CD4-positive, alpha-beta T cell (primary cell): ENCODE data around the gene SPECC1. TPM values are rescaled to one million over a fixed set of nuclear protein-coding genes. Genes with fewer than 3 reads are reported as not detected.

Experiments
- ATAC-seq: fragments of 200-7000 bp; cut with Tn5 transposase; one replicate; pipeline ENCODE4 v1.10.0; 2022; ENCODE audit warnings: mild to moderate bottlenecking; ENCODE audit not compliant: poor library complexity
- CTCF ChIA-PET: fragments of 350-600 bp; sonication (Branson Sonifier 250); formaldehyde crosslinking; loops from one replicate; lab custom pipeline; 2021; ENCODE audit warnings: antibody characterized with exemption, inconsistent platforms; lab: Charles Lee
- POLR2A ChIA-PET: fragments of 350-600 bp; sonication (Branson Sonifier 250); formaldehyde crosslinking; loops from one replicate; lab custom pipeline; 2021; ENCODE audit warnings: antibody characterized with exemption, inconsistent platforms; lab: Charles Lee
- DNase-seq, 14 experiments: peaks; one replicate each; pipeline ENCODE4 v3.0.0-alpha.2; 2013 to 2020; ENCODE audit warnings: mixed read lengths in 2 of 14
- H3K27ac ChIP-seq, 2 donors: one replicate each; pipeline versions ENCODE4 v1.5.1 to v1.7.0; 2013; ENCODE audit warnings: low read length in 2 of 2, low read depth in 1 of 2, mild to moderate bottlenecking in 1 of 2
- H3K27me3 ChIP-seq, 2 experiments: 1 replicate in 1 of 2; 2 replicates in 1 of 2; pipeline versions ENCODE4 v1.6.1 to v1.7.0; 2013; ENCODE audit warnings: low read length in 2 of 2, control low read depth in 1 of 2, mild to moderate bottlenecking in 1 of 2, moderate library complexity in 1 of 2; ENCODE audit not compliant: insufficient read depth in 2 of 2, control insufficient read depth in 1 of 2
- H3K36me3 ChIP-seq: one replicate; pipeline ENCODE4 v1.6.1; 2013; ENCODE audit warnings: low read length, control low read depth; ENCODE audit not compliant: insufficient read depth
- H3K4me1 ChIP-seq: one replicate; pipeline ENCODE4 v1.6.1; 2013; ENCODE audit warnings: low read length, control low read depth; ENCODE audit not compliant: insufficient read depth
- H3K4me3 ChIP-seq: one replicate; pipeline ENCODE4 v1.5.1; 2013; ENCODE audit warnings: mild to moderate bottlenecking, low read length, moderate library complexity
- H3K9me3 ChIP-seq, 2 experiments: 1 replicate in 1 of 2; 2 replicates in 1 of 2; pipeline versions ENCODE4 v1.6.1 to v1.7.0; 2013; ENCODE audit warnings: low read length in 2 of 2, mild to moderate bottlenecking in 2 of 2, control low read depth in 1 of 2, moderate library complexity in 1 of 2; ENCODE audit not compliant: control insufficient read depth in 1 of 2, insufficient read depth in 1 of 2
- H3K27ac Mint-ChIP-seq: one replicate; pipeline ENCODE4 v1.8.0; 2020; ENCODE audit warnings: mixed read lengths
- H3K27me3 Mint-ChIP-seq: one replicate; pipeline ENCODE4 v1.8.0; 2021; ENCODE audit warnings: mixed read lengths
- H3K36me3 Mint-ChIP-seq: one replicate; pipeline ENCODE4 v1.8.0; 2021; ENCODE audit warnings: low read depth, mixed read lengths
- H3K4me1 Mint-ChIP-seq: one replicate; pipeline ENCODE4 v1.8.0; 2021; ENCODE audit warnings: low read depth, mixed read lengths
- H3K4me3 Mint-ChIP-seq: one replicate; pipeline ENCODE4 v1.8.0; 2020; ENCODE audit warnings: mild to moderate bottlenecking, mixed read lengths
- H3K9me3 Mint-ChIP-seq: one replicate; pipeline ENCODE4 v1.8.0; 2020; ENCODE audit warnings: mixed read lengths
- CTCF ChIP-seq: fragments of 200-600 bp; IDR thresholded peaks from one replicate; pipeline ENCODE4 v1.8.0; 2022; ENCODE audit warnings: antibody characterized with exemption, mild to moderate bottlenecking
- intact Hi-C, 2 experiments: fragments of 100-400 bp; cut with DNase I in 1 of 2; cut with micrococcal nuclease in 1 of 2; formaldehyde crosslinking; loops; one replicate each; pipeline versions ENCODE4 v1.15.1 to v1.9.0; 2023 to 2025; cut with DNase I, micrococcal nuclease
- total RNA-seq, 174 experiments: library from RNA in 2 of 174; stranded (reverse) in 2 of 174; gene quantifications; one replicate each; pipeline ENCODE4 v1.2.3 and lab custom pipeline; 2021 to 2026

The SPECC1 gene
- total RNA-seq, 2 experiments from 2014 or later: 4.3 to 4.4 TPM

- peak in 6 of 14 experiments; percentile 5 to 45 (median 18) for DNase-seq
- Mint-ChIP-seq H3K27me3 (no peaks in the 10 kb centered on the region), H3K36me3 (no peaks in the 10 kb centered on the region), H3K9me3 (no peaks in the 10 kb centered on the region), H3K27ac (peak overlapping the region; percentile 49), H3K4me3 (no peak overlapping the region), H3K4me1 (peaks cover 23% of the 10 kb centered on the region)
- Histone ChIP-seq H3K4me1 (no peaks in the 10 kb centered on the region), H3K27ac (no peak overlapping the region), H3K9me3 (no peaks in the 10 kb centered on the region), H3K4me3 (no peak overlapping the region), H3K36me3 (no peaks in the 10 kb centered on the region), H3K27me3 (no peaks in the 10 kb centered on the region)
- peak; percentile 69 for ATAC-seq
- POLR2A ChIA-PET: no interaction called here
- CTCF ChIA-PET: no interaction called here
- TF ChIP-seq CTCF: no peak
- intact Hi-C loops: no loop called here
Observed at GRCh38 chr17:20206068-20206467, 196.9 kb downstream of the SPECC1 start.

GRCh38 chr17:20206591-20206990 is 197.4 kb downstream of the SPECC1 start:
- H3K36me3 Mint-ChIP-seq: no peaks in the 10 kb centered on the region
- no peak for ATAC-seq
- TF ChIP-seq CTCF: no peak
- Histone ChIP-seq H3K27me3 (no peaks in the 10 kb centered on the region), H3K9me3 (peaks cover 0 to 3% of the 10 kb centered on the region in 2 experiments), H3K36me3 (no peaks in the 10 kb centered on the region), H3K4me3 (no peak overlapping the region), H3K27ac (no peak overlapping the region), H3K4me1 (no peaks in the 10 kb centered on the region)
- peaks cover 23% of the 10 kb centered on the region for H3K4me1 Mint-ChIP-seq
- no peak for DNase-seq
- intact Hi-C loops: no loop called here
- no peak overlapping the region for H3K4me3 Mint-ChIP-seq
- H3K27me3 Mint-ChIP-seq: no peaks in the 10 kb centered on the region
- ChIA-PET POLR2A (no interaction called here), CTCF (no interaction called here)
- H3K27ac Mint-ChIP-seq: no peak overlapping the region
- H3K9me3 Mint-ChIP-seq: no peaks in the 10 kb centered on the region

- no peak overlapping the region for H3K4me3 ChIP-seq
- CTCF ChIA-PET: no interaction called here
- no peaks in the 10 kb centered on the region for H3K36me3 ChIP-seq
- peaks cover 0 to 7% of the 10 kb centered on the region in 2 experiments for H3K9me3 ChIP-seq
- no peak for ATAC-seq
- H3K27me3 Mint-ChIP-seq: no peaks in the 10 kb centered on the region
- DNase-seq: no peak
- POLR2A ChIA-PET: no interaction called here
- intact Hi-C loops: no loop called here
- no peaks in the 10 kb centered on the region for H3K27me3 ChIP-seq
- H3K27ac ChIP-seq: no peak overlapping the region
- TF ChIP-seq CTCF: no peak
- H3K4me1 ChIP-seq: no peaks in the 10 kb centered on the region
- no peaks in the 10 kb centered on the region for H3K9me3 Mint-ChIP-seq
- no peaks in the 10 kb centered on the region for H3K36me3 Mint-ChIP-seq
- no peak overlapping the region for H3K4me3 Mint-ChIP-seq
- peak overlapping the region; percentile 19 for H3K27ac Mint-ChIP-seq
- H3K4me1 Mint-ChIP-seq: peaks cover 23% of the 10 kb centered on the region
Observed at GRCh38 chr17:20207262-20207985, 198.3 kb downstream of the SPECC1 start.
